GM23338 (cell line): Measurements from ENCODE around the gene HVCN1. TPM values are rescaled to one million over a fixed set of nuclear protein-coding genes. Genes with fewer than 3 reads are reported as not detected.

Source experiments
- NANOG ChIP-seq: IDR thresholded peaks from 2 replicates; pipeline ENCODE4 v1.6.1; 2016; ENCODE audit warnings: antibody characterized with exemption, borderline replicate concordance
- REST ChIP-seq: IDR thresholded peaks from one replicate; pipeline ENCODE4 v1.6.1; 2018; ENCODE audit warnings: antibody characterized with exemption; ENCODE audit not compliant: unreplicated experiment
- ZNF331 ChIP-seq: fragments of 250-450 bp; sonication (Bioruptor Pico); IDR thresholded peaks from 2 replicates; pipeline ENCODE4 v1.5.0; 2020; ENCODE audit warnings: low read depth, mild to moderate bottlenecking, moderate library complexity
- polyA plus RNA-seq: library from polyadenylated mRNA; unstranded; fragments of >200 nt; fragmentation: Nextera tagmentation; extraction: Ambion mirVana; gene quantifications from 2 replicates; pipeline ENCODE4 v1.2.1, GENCODE V29; 2016
- total RNA-seq: library from RNA; depleted of rRNA; stranded (reverse); fragments of >200 nt; shearing (Covaris generic); gene quantifications from 2 replicates; pipeline ENCODE4 v1.2.3, GENCODE V29; 2014
- TF ChIP-seq, protein P1 (sequence below): fragments of 250-450 bp; sonication (Bioruptor Pico); IDR thresholded peaks from 2 replicates; pipeline ENCODE4 v1.5.0; 2020; ENCODE audit warnings: mild to moderate bottlenecking, moderate library complexity
- TF ChIP-seq, protein P2 (sequence below), 2 experiments: fragments of 200-600 bp in 1 of 2; sonication (generic) in 1 of 2; conservative IDR thresholded peaks; 2 replicates each; pipeline versions ENCODE4 v1.5.1 to v1.6.1; 2016 to 2017; ENCODE audit warnings: antibody characterized with exemption in 2 of 2, low read depth in 2 of 2, mild to moderate bottlenecking in 2 of 2, moderate library complexity in 1 of 2

HVCN1 gene
- total and polyA plus RNA-seq, 2 experiments from 2014 or later = 10.4 to 10.7 TPM

GRCh38 chr12:110732572-110732971 is 43.7 kb upstream of the HVCN1 start (continued):
- TF ChIP-seq, protein P1, sequence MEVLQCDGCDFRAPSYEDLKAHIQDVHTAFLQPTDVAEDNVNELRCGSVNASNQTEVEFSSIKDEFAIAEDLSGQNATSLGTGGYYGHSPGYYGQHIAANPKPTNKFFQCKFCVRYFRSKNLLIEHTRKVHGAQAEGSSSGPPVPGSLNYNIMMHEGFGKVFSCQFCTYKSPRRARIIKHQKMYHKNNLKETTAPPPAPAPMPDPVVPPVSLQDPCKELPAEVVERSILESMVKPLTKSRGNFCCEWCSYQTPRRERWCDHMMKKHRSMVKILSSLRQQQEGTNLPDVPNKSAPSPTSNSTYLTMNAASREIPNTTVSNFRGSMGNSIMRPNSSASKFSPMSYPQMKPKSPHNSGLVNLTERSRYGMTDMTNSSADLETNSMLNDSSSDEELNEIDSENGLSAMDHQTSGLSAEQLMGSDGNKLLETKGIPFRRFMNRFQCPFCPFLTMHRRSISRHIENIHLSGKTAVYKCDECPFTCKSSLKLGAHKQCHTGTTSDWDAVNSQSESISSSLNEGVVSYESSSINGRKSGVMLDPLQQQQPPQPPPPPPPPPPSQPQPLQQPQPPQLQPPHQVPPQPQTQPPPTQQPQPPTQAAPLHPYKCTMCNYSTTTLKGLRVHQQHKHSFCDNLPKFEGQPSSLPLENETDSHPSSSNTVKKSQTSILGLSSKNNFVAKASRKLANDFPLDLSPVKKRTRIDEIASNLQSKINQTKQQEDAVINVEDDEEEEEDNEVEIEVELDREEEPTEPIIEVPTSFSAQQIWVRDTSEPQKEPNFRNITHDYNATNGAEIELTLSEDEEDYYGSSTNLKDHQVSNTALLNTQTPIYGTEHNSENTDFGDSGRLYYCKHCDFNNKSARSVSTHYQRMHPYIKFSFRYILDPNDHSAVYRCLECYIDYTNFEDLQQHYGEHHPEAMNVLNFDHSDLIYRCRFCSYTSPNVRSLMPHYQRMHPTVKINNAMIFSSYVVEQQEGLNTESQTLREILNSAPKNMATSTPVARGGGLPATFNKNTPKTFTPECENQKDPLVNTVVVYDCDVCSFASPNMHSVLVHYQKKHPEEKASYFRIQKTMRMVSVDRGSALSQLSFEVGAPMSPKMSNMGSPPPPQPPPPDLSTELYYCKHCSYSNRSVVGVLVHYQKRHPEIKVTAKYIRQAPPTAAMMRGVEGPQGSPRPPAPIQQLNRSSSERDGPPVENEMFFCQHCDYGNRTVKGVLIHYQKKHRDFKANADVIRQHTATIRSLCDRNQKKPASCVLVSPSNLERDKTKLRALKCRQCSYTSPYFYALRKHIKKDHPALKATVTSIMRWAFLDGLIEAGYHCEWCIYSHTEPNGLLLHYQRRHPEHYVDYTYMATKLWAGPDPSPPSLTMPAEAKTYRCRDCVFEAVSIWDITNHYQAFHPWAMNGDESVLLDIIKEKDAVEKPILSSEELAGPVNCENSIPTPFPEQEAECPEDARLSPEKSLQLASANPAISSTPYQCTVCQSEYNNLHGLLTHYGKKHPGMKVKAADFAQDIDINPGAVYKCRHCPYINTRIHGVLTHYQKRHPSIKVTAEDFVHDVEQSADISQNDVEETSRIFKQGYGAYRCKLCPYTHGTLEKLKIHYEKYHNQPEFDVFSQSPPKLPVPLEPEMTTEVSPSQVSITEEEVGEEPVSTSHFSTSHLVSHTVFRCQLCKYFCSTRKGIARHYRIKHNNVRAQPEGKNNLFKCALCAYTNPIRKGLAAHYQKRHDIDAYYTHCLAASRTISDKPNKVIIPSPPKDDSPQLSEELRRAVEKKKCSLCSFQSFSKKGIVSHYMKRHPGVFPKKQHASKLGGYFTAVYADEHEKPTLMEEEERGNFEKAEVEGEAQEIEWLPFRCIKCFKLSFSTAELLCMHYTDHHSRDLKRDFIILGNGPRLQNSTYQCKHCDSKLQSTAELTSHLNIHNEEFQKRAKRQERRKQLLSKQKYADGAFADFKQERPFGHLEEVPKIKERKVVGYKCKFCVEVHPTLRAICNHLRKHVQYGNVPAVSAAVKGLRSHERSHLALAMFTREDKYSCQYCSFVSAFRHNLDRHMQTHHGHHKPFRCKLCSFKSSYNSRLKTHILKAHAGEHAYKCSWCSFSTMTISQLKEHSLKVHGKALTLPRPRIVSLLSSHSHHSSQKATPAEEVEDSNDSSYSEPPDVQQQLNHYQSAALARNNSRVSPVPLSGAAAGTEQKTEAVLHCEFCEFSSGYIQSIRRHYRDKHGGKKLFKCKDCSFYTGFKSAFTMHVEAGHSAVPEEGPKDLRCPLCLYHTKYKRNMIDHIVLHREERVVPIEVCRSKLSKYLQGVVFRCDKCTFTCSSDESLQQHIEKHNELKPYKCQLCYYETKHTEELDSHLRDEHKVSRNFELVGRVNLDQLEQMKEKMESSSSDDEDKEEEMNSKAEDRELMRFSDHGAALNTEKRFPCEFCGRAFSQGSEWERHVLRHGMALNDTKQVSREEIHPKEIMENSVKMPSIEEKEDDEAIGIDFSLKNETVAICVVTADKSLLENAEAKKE (CRISPR knock-in tag) = no peak
- TF ChIP-seq REST (no peak), ZNF331 (CRISPR knock-in tag) (no peak), NANOG (no peak)
- TF ChIP-seq, protein P2, sequence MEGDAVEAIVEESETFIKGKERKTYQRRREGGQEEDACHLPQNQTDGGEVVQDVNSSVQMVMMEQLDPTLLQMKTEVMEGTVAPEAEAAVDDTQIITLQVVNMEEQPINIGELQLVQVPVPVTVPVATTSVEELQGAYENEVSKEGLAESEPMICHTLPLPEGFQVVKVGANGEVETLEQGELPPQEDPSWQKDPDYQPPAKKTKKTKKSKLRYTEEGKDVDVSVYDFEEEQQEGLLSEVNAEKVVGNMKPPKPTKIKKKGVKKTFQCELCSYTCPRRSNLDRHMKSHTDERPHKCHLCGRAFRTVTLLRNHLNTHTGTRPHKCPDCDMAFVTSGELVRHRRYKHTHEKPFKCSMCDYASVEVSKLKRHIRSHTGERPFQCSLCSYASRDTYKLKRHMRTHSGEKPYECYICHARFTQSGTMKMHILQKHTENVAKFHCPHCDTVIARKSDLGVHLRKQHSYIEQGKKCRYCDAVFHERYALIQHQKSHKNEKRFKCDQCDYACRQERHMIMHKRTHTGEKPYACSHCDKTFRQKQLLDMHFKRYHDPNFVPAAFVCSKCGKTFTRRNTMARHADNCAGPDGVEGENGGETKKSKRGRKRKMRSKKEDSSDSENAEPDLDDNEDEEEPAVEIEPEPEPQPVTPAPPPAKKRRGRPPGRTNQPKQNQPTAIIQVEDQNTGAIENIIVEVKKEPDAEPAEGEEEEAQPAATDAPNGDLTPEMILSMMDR (conservative IDR thresholded peaks at IDR 0.05; ENCODE audit: low read depth in 2 of 2) = no peak
